Stimulated activated CD4-positive, alpha-beta T cell treated with anti-CD3 and anti-CD28 coated beads, Interleukin-4, amount 100 ng/mL, for 4 hours (primary cell): ENCODE measurements around the gene STON1.

Experiments
- DNase-seq, 2 experiments: peaks; one replicate each; pipeline ENCODE4 v3.0.0-alpha.2; 2020

Gene STON1

GRCh38 chr2:48626047-48626446 is 96.1 kb downstream of the STON1 start:
- no peak for DNase-seq

- no peak for DNase-seq
Measured at GRCh38 chr2:48633143-48633542, 103.2 kb downstream of the STON1 start.

DNA sequence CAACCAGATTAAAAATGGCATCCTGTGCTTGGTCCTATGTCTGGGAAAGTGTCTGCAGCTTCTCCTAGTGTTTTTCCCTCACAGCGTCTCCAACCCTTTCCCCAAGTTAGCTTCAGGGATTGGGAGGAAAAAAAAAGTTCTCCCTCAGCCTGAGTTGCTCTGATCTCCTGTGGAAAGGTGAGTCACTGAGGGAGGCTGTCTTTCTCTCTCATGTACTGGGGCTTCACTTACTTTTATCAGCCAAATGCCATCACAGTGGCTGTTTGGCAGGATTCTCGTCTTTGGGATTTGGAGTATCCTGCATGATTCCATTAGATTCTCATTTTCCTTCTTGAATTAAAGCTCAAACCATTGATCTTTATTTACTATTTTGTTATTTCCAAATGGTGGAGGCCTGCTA is 105.8 kb downstream of the STON1 start:
- DNase-seq = no peak

DNA sequence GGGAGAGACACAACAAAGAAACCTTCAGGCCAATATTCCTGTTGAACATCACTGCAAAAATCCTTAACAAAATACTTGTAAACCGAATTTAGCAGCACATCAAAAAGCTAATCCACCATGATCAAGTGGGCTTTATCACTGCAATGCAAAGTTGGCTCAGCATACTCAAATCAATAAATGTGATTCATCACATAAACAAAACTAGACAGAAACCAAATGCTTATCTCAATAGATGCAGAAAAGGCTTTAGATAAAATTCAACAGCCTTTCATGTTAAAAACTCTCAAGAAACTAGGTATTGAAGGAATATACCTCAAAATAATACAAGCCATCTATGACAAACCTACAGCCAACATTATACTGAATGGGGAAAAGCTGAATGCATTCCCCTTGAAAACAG is 108.3 kb downstream of the STON1 start:
- DNase-seq = no peak
